Stomach (tissue), 4 donors: Measurements from ENCODE around the gene STRA8.

Source experiments
- EP300 ChIP-seq: sonication (generic); formaldehyde crosslinking; IDR thresholded peaks from one replicate; pipeline ENCODE4 v1.6.1; 2017; ENCODE audit warnings: antibody characterized with exemption
- POLR2A ChIP-seq, 4 donors: fragments of 450-650 bp; IDR thresholded peaks; one replicate each; pipeline ENCODE4 v1.6.1; 2016; ENCODE audit warnings: antibody characterized with exemption in 4 of 4, control low read depth in 2 of 4, mild to moderate bottlenecking in 1 of 4, moderate library complexity in 1 of 4
- POLR2AphosphoS5 ChIP-seq, 3 donors: sonication (generic); formaldehyde crosslinking; IDR thresholded peaks; one replicate each; pipeline ENCODE4 v1.6.1; 2016; ENCODE audit warnings: antibody characterized with exemption in 3 of 3
- TF ChIP-seq, protein P1 (sequence below), 7 experiments: fragments of 450-650 bp in 4 of 7; fragments of 200-600 bp in 3 of 7; sonication (generic) in 3 of 7; IDR thresholded peaks; one replicate each; pipeline ENCODE4 v1.5.1; 2016 to 2019; ENCODE audit warnings: antibody characterized with exemption in 7 of 7, control low read depth in 2 of 7, mild to moderate bottlenecking in 1 of 7

DNA sequence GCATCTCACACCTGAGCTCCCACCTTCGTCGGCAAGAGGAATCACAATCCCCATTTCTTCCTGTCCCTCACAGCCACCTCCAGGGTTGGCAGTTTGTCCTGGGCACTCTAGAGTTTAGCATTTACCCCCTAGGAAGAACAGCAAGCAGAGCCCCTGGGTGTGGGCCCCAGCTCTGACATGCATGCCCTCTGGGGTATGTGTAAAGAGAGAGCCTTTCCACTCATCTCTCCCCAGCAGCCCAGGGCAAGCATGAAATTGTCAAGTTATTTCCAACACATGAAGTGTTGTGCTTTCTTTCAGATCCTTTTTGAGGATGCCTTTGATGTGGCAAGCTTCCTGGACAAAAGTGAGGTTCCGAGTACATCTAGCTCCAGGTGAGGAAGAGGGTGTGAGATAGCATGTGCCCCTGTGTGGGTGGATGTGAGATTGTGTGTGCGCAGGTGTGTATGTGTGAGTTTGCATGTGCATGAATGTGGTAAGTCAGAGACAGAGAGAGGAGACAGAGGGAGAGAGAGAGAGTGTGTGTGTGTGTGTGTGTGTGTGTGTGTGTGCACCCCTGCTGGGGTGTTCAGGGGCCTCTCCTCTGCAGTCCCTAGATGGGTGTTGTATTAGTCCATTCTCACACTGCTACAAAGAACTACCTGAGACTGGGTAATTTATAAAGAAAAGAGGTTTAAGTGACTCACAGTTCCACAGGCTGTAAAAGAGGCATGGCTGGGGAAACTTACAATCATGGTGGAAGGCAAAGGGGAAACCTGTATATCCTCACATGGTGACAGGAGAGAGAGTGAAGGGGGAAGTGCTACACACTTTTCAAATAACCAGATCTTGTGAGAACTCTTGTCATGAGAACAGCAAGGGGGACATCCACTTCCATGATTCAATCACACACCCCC is 18.1 kb downstream of the STRA8 start:
- TF ChIP-seq EP300 (no peak), POLR2A (IDR thresholded peaks at IDR 0.05) (no peak), POLR2AphosphoS5 (IDR thresholded peaks at IDR 0.05) (no peak)
- TF ChIP-seq, protein P1, sequence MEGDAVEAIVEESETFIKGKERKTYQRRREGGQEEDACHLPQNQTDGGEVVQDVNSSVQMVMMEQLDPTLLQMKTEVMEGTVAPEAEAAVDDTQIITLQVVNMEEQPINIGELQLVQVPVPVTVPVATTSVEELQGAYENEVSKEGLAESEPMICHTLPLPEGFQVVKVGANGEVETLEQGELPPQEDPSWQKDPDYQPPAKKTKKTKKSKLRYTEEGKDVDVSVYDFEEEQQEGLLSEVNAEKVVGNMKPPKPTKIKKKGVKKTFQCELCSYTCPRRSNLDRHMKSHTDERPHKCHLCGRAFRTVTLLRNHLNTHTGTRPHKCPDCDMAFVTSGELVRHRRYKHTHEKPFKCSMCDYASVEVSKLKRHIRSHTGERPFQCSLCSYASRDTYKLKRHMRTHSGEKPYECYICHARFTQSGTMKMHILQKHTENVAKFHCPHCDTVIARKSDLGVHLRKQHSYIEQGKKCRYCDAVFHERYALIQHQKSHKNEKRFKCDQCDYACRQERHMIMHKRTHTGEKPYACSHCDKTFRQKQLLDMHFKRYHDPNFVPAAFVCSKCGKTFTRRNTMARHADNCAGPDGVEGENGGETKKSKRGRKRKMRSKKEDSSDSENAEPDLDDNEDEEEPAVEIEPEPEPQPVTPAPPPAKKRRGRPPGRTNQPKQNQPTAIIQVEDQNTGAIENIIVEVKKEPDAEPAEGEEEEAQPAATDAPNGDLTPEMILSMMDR (IDR thresholded peaks at IDR 0.05): no peak
